Ishikawa (cell line): ENCODE data around the gene MAGEF1.

Source experiments
- EP300 ChIP-seq: IDR thresholded peaks from 2 replicates; pipeline ENCODE4 v1.6.1; 2012; ENCODE audit warnings: borderline replicate concordance
- RAD21 ChIP-seq: IDR thresholded peaks from 2 replicates; pipeline ENCODE4 v1.6.1; 2012; ENCODE audit warnings: low read depth
- REST ChIP-seq: IDR thresholded peaks from 2 replicates; pipeline ENCODE4 v1.6.1; 2012; ENCODE audit warnings: low read depth, mild to moderate bottlenecking
- TCF12 ChIP-seq: IDR thresholded peaks from 2 replicates; pipeline ENCODE4 v1.6.1; 2012; ENCODE audit warnings: low read depth
- USF1 ChIP-seq: IDR thresholded peaks from 2 replicates; pipeline ENCODE4 v1.6.1; 2012
- YY1 ChIP-seq: IDR thresholded peaks from 2 replicates; pipeline ENCODE4 v1.6.1; 2012; ENCODE audit warnings: low read depth

GRCh38 chr3:184674626-184675025 is 37.2 kb downstream of the MAGEF1 start:
- TF ChIP-seq YY1 (no peak), EP300 (no peak), RAD21 (no peak), USF1 (no peak), REST (no peak), TCF12 (no peak)
